ENCODE measurements around the gene KANSL2.

Gene KANSL2

DNA sequence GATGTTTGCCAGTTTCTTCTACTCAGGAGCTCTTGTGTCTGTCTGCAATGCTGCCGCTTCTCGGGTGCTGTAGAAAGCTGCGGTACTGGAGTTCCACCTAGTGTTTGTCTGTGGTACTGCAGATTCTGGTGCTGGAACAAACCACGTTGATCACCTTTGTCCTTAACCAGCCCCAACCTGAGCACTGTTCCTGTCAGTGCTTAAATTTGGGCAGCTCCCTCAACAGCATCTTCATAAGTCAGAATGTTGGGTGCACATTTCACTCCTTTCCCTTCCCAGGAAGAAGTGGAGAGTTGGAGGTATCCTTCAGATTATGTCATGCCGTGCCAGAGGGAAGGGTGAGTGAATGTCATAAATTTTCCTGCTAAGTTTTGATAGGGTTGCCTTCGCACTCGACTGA, 63.5 kb downstream of the KANSL2 start:
- peak; percentile 70 for DNase-seq (ENCODE audit: low spot score)
- ChIA-PET POLR2A (ENCODE audit: low non-redundant PET) (no interaction called here), CTCF (interaction anchor here (0.6 to 4.2 kb wide), 23 partner anchors 8 to 616 kb away, joined by 3 to 79 read pairs (median 3); no protein-coding TSS in a partner anchor)
- no peak overlapping the region for H3K27ac ChIP-seq
- TF ChIP-seq, protein P1, sequence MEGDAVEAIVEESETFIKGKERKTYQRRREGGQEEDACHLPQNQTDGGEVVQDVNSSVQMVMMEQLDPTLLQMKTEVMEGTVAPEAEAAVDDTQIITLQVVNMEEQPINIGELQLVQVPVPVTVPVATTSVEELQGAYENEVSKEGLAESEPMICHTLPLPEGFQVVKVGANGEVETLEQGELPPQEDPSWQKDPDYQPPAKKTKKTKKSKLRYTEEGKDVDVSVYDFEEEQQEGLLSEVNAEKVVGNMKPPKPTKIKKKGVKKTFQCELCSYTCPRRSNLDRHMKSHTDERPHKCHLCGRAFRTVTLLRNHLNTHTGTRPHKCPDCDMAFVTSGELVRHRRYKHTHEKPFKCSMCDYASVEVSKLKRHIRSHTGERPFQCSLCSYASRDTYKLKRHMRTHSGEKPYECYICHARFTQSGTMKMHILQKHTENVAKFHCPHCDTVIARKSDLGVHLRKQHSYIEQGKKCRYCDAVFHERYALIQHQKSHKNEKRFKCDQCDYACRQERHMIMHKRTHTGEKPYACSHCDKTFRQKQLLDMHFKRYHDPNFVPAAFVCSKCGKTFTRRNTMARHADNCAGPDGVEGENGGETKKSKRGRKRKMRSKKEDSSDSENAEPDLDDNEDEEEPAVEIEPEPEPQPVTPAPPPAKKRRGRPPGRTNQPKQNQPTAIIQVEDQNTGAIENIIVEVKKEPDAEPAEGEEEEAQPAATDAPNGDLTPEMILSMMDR (conservative IDR thresholded peaks at IDR 0.05; ENCODE audit: low read depth) = peak; percentile 97

DNA sequence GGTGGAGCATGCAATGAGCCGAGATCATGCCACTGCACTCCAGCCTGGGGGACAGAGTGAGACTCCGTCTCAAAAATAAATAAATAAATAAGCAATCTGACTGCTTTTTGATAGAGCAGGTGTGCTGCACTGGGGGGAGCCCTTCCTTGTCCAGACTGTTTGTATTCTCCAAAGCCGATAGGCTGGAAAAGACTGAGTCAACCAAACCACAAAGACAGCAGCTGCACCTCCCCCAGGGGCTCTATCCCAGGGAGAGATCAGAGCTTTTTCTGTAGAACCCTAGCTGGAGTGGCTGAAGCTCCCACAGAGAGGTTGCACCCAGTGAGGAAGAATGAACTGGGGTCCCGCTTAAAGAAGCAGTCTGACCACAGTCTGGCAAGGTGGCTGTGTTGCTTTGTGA, 66.4 kb downstream of the KANSL2 start:
- DNase-seq (ENCODE audit: low spot score) = no peak
- CTCF ChIA-PET = no interaction called here
- TF ChIP-seq, protein P1 (conservative IDR thresholded peaks at IDR 0.05; ENCODE audit: low read depth) = no peak
- H3K27ac ChIP-seq = no peak overlapping the region
- POLR2A ChIA-PET (ENCODE audit: low non-redundant PET) = no interaction called here

DNA sequence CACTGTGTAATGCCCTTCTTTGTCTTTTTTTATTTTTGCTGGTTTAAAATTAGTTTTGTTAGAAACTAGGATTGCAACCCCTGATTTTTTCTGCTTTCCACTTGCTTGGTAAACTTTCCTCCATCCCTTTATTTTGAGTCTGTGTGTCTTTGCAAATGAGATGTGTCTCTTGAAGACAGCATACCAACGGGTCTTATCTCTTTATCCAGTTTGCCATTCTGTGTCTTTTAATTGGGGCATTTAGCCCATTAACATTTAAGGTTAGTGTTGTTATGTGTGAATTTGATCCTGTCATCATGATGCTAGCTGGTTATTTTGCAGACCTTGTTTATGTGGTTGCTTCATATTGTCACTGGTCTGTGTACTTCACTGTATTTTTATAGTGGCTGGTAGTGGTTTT, 68.7 kb downstream of the KANSL2 start:
- TF ChIP-seq, protein P1 (conservative IDR thresholded peaks at IDR 0.05; ENCODE audit: low read depth) = no peak
- POLR2A ChIA-PET (ENCODE audit: low non-redundant PET) = no interaction called here
- no peak for DNase-seq (ENCODE audit: low spot score)
- CTCF ChIA-PET = no interaction called here
- no peak overlapping the region for H3K27ac ChIP-seq
